ENCODE measurements around the gene TMED4.

- TF ChIP-seq, protein P1, sequence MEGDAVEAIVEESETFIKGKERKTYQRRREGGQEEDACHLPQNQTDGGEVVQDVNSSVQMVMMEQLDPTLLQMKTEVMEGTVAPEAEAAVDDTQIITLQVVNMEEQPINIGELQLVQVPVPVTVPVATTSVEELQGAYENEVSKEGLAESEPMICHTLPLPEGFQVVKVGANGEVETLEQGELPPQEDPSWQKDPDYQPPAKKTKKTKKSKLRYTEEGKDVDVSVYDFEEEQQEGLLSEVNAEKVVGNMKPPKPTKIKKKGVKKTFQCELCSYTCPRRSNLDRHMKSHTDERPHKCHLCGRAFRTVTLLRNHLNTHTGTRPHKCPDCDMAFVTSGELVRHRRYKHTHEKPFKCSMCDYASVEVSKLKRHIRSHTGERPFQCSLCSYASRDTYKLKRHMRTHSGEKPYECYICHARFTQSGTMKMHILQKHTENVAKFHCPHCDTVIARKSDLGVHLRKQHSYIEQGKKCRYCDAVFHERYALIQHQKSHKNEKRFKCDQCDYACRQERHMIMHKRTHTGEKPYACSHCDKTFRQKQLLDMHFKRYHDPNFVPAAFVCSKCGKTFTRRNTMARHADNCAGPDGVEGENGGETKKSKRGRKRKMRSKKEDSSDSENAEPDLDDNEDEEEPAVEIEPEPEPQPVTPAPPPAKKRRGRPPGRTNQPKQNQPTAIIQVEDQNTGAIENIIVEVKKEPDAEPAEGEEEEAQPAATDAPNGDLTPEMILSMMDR (IDR thresholded peaks at IDR 0.05): no peak
- TF ChIP-seq EP300 (IDR thresholded peaks at IDR 0.05) (no peak), POLR2A (IDR thresholded peaks at IDR 0.05) (no peak)
Measured at GRCh38 chr7:44621034-44621749, 39.2 kb upstream of the TMED4 start.

Measured in suprapubic skin (tissue), 3 donors.